ENCODE measurements around the gene NLGN3.

NLGN3 gene

DNA sequence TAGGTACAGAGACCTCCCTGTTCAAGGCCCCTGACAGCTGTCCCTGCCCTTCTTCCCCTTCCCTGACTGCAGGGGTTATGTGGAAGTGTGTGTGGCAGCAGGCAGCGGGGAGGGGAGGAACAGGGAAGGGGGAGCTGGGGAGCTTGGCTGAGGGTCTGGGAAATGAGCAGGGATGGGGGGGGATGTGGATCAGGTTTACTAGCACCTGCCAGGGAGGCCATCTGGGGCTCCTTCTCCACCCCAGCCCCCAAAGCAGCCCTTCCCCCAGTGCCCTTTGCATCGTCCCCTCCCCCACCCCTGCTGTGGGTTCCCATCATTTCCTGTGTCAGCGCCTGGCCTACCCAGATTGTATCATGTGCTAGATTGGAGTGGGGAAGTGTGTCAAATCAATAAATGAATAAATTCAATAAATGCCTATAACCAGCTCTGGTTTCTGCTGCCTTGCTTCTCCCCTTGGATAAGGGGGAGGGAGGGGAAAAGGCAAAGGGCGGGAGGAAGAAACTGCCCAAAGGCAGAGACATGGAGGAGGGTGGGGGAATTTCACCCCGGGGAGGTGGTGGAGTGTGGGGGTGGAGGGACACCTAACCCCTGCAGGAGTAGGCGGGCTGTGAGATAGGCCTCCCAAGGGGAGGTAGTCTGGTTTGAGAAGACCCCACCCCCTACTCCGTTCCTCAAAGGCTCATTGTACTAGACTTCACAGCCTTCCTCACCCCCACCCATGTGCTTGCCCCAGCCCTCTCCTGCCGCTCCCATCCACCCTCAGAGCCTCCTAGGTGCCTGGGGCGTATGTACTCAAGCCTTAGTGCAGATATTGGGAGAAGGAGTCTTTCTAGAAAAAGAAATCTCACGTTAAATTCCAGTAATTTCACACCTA is 41.3 kb upstream of the NLGN3 start:
- no peak for ATAC-seq (ENCODE audit: low read depth)
- H3K4me3 ChIP-seq (ENCODE audit: severe bottlenecking) = no peak overlapping the region
- no peaks in the 10 kb centered on the region for H3K4me1 ChIP-seq (ENCODE audit: insufficient read depth, poor library complexity, severe bottlenecking)
- H3K27me3 ChIP-seq (ENCODE audit: insufficient read depth, poor library complexity, severe bottlenecking) = no peaks in the 10 kb centered on the region
- no peak overlapping the region for H3K27ac ChIP-seq (ENCODE audit: poor library complexity, severe bottlenecking)
- H3K36me3 ChIP-seq (ENCODE audit: low read depth) = no peaks in the 10 kb centered on the region
- no peak for DNase-seq (ENCODE audit: low spot score)
- TF ChIP-seq, protein P1, sequence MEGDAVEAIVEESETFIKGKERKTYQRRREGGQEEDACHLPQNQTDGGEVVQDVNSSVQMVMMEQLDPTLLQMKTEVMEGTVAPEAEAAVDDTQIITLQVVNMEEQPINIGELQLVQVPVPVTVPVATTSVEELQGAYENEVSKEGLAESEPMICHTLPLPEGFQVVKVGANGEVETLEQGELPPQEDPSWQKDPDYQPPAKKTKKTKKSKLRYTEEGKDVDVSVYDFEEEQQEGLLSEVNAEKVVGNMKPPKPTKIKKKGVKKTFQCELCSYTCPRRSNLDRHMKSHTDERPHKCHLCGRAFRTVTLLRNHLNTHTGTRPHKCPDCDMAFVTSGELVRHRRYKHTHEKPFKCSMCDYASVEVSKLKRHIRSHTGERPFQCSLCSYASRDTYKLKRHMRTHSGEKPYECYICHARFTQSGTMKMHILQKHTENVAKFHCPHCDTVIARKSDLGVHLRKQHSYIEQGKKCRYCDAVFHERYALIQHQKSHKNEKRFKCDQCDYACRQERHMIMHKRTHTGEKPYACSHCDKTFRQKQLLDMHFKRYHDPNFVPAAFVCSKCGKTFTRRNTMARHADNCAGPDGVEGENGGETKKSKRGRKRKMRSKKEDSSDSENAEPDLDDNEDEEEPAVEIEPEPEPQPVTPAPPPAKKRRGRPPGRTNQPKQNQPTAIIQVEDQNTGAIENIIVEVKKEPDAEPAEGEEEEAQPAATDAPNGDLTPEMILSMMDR (IDR thresholded peaks at IDR 0.05; ENCODE audit: poor library complexity, severe bottlenecking) = no peak
- no peaks in the 10 kb centered on the region for H3K9me3 ChIP-seq (ENCODE audit: severe bottlenecking)

DNA sequence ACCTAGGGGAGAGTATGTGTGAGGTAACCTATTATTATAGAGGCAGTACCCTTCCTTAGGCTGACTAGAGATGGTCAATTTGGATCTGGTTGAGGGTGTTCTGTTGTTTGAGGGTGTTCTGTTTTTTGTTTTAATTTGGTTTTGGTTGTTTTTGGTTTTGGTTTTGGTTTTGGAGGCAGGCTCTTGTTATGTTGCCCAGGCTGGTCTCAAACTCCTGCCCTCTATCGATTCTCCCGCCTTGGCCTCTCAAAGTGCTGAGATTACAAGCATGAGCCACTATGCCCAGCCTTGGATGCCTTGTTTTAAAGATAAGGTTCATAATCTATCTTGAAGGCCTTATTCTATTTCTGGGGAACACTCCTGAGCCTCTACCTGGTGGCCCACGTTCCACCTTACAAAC is 39.0 kb upstream of the NLGN3 start:
- H3K4me1 ChIP-seq (ENCODE audit: insufficient read depth, poor library complexity, severe bottlenecking) = no peaks in the 10 kb centered on the region
- no peak overlapping the region for H3K27ac ChIP-seq (ENCODE audit: poor library complexity, severe bottlenecking)
- no peak for DNase-seq (ENCODE audit: low spot score)
- no peak for ATAC-seq (ENCODE audit: low read depth)
- H3K9me3 ChIP-seq (ENCODE audit: severe bottlenecking) = no peaks in the 10 kb centered on the region
- H3K27me3 ChIP-seq (ENCODE audit: insufficient read depth, poor library complexity, severe bottlenecking) = no peaks in the 10 kb centered on the region
- TF ChIP-seq, protein P1 (IDR thresholded peaks at IDR 0.05; ENCODE audit: poor library complexity, severe bottlenecking) = no peak
- no peak overlapping the region for H3K4me3 ChIP-seq (ENCODE audit: severe bottlenecking)
- H3K36me3 ChIP-seq (ENCODE audit: low read depth) = no peaks in the 10 kb centered on the region

DNA sequence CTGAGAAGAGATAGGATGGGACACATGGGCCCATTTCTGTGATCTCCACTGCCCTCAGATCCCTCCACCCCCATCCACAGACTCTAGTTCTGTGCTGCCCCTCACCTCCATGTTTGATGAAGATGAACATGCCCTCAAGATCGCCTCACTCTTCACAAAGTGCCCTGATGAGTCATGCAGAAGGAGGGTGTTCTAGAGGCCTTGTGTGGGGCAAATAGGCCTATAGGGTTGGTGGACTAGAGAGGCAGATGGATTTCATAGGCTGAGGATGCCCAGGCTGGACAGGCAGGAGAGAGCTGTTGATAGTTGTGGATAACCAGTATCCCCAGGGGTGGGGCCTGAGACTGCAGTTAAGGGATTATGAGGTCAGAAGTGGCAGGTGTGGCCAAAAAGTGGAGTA is 38.2 kb upstream of the NLGN3 start, which contains the start of gene CXorf65:
Gene CXorf65 (minus strand): TSS at position 314 of the 400 bp plus-strand sequence. CDS start 184 bp downstream, at position 130.
- DNase-seq (ENCODE audit: low spot score) (no peak), ATAC-seq (ENCODE audit: low read depth) (no peak)
- TF ChIP-seq, protein P1 (IDR thresholded peaks at IDR 0.05; ENCODE audit: poor library complexity, severe bottlenecking) = no peak
- no peaks in the 10 kb centered on the region for H3K9me3 ChIP-seq (ENCODE audit: severe bottlenecking)
- no peak within 1 kb of the TSS for H3K27ac ChIP-seq (ENCODE audit: poor library complexity, severe bottlenecking)
- no peaks in the 10 kb centered on the region for H3K27me3 ChIP-seq (ENCODE audit: insufficient read depth, poor library complexity, severe bottlenecking)
- no peak within 1 kb of the TSS for H3K4me3 ChIP-seq (ENCODE audit: severe bottlenecking)
- H3K36me3 ChIP-seq (ENCODE audit: low read depth) = no peaks in the 10 kb centered on the region
- H3K4me1 ChIP-seq (ENCODE audit: insufficient read depth, poor library complexity, severe bottlenecking) = no peaks in the 10 kb centered on the region

GRCh38 chrX:71107245-71107644 is 37.4 kb upstream of the NLGN3 start:
- H3K4me3 ChIP-seq (ENCODE audit: severe bottlenecking) = no peak overlapping the region
- H3K4me1 ChIP-seq (ENCODE audit: insufficient read depth, poor library complexity, severe bottlenecking) = no peaks in the 10 kb centered on the region
- no peak overlapping the region for H3K27ac ChIP-seq (ENCODE audit: poor library complexity, severe bottlenecking)
- H3K27me3 ChIP-seq (ENCODE audit: insufficient read depth, poor library complexity, severe bottlenecking) = no peaks in the 10 kb centered on the region
- no peaks in the 10 kb centered on the region for H3K9me3 ChIP-seq (ENCODE audit: severe bottlenecking)
- DNase-seq (ENCODE audit: low spot score) (no peak), ATAC-seq (ENCODE audit: low read depth) (no peak)
- TF ChIP-seq, protein P1 (IDR thresholded peaks at IDR 0.05; ENCODE audit: poor library complexity, severe bottlenecking) = no peak
- H3K36me3 ChIP-seq (ENCODE audit: low read depth) = no peaks in the 10 kb centered on the region

Measured in RWPE2 (cell line).